K562 (cell line): ENCODE data around the gene DNAH3.
"Not testable (repeated sequence)": the region's sequence is repeated elsewhere in the genome, so short reads cannot be mapped to it uniquely, and the experiment has no call there.

Source experiments
- BCL6 ChIP-seq: fragments of 250-450 bp; sonication (Bioruptor Pico); IDR thresholded peaks from 2 replicates; pipeline ENCODE4 v1.4.0; 2020
- CAMTA2 ChIP-seq: fragments of 250-450 bp; sonication (Bioruptor Pico); conservative IDR thresholded peaks from 2 replicates; pipeline ENCODE4 v1.5.1; 2022
- CHCHD3 ChIP-seq: fragments of 250-450 bp; sonication (Bioruptor Pico); IDR thresholded peaks from 2 replicates; pipeline ENCODE4 v2.1.2; 2022; ENCODE audit warnings: mild to moderate bottlenecking
- HMGXB4 ChIP-seq: sonication (generic); formaldehyde crosslinking; IDR thresholded peaks from 2 replicates; pipeline ENCODE4 v1.8.1; 2023; ENCODE audit warnings: mild to moderate bottlenecking, missing genetic modification reagents
- NFE2 ChIP-seq: IDR thresholded peaks from 2 replicates; pipeline ENCODE4 v1.6.1; 2014; ENCODE audit warnings: antibody characterized with exemption, low read depth
- POLR2A ChIP-seq: fragments of 450-650 bp; conservative IDR thresholded peaks from 2 replicates; pipeline ENCODE4 v1.6.1; 2016
- VEZF1 ChIP-seq: fragments of 200-800 bp; sonication (Bioruptor generic); IDR thresholded peaks from 2 replicates; pipeline ENCODE4 v1.6.1; 2017; ENCODE audit warnings: missing genetic modification characterization, missing compliant biosample characterization
- ZNF274 ChIP-seq: IDR thresholded peaks from 2 replicates; pipeline ENCODE4 v1.6.1; 2011; ENCODE audit warnings: low read depth, mild to moderate bottlenecking, low read length, moderate library complexity, borderline replicate concordance
- TF ChIP-seq, protein P1 (sequence below), 3 experiments: IDR thresholded peaks in 2 of 3; conservative IDR thresholded peaks in 1 of 3; 2 replicates each; pipeline ENCODE4 v1.5.1; 2011 to 2012; ENCODE audit warnings: low read length in 3 of 3, mild to moderate bottlenecking in 3 of 3, control low read depth in 2 of 3, improper control_type of control experiment in 1 of 3, inconsistent platforms in 1 of 3, low read depth in 1 of 3, mixed read lengths in 1 of 3, moderate library complexity in 1 of 3; ENCODE audit not compliant: insufficient read depth in 2 of 3
- TF ChIP-seq, protein P2 (sequence below): sonication (generic); formaldehyde crosslinking; IDR thresholded peaks from 2 replicates; pipeline ENCODE4 v1.5.0; 2020; ENCODE audit warnings: missing genetic modification reagents

DNA sequence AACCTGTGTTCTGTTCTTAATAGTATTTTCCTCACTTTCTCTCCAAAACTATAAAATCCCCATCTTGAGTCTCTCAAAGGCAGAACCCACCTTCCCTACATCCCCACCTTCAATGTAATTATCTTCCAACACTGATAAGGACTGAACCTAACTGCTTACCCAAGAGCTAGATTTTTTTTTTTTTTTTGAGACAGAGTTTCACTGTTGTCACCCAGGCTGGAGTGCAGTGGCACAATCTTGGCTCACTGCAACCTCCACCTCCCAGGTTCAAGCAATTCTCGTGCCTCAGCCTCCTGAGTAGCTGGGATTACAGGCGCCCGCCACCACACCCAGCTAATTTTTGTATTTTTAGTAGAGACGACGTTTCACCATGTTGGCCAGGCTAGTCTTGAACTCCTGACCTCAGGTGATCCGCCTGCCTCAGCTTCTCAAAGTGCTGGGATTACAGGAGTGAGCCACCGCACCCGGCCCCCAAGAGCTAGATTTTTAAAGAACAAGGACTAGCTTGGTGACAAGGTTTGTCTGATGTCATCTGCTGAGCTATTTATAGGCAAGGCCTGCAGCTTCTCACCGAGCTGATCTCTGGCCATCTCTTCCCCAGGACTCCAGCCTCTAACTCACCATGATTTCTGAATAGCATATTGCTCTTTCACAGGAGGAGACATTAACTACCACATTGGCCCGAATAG, 220.8 kb downstream of the DNAH3 start:
- not testable (repeated sequence) for TF ChIP-seq ZNF274; CAMTA2 (CRISPR knock-in tag); POLR2A; HMGXB4 (CRISPR knock-in tag); BCL6 (CRISPR knock-in tag); CHCHD3 (CRISPR knock-in tag); NFE2; VEZF1 (CRISPR knock-in tag)
- TF ChIP-seq, protein P1, sequence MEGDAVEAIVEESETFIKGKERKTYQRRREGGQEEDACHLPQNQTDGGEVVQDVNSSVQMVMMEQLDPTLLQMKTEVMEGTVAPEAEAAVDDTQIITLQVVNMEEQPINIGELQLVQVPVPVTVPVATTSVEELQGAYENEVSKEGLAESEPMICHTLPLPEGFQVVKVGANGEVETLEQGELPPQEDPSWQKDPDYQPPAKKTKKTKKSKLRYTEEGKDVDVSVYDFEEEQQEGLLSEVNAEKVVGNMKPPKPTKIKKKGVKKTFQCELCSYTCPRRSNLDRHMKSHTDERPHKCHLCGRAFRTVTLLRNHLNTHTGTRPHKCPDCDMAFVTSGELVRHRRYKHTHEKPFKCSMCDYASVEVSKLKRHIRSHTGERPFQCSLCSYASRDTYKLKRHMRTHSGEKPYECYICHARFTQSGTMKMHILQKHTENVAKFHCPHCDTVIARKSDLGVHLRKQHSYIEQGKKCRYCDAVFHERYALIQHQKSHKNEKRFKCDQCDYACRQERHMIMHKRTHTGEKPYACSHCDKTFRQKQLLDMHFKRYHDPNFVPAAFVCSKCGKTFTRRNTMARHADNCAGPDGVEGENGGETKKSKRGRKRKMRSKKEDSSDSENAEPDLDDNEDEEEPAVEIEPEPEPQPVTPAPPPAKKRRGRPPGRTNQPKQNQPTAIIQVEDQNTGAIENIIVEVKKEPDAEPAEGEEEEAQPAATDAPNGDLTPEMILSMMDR (IDR thresholded peaks at IDR 0.05 in 2 of 3, conservative IDR thresholded peaks at IDR 0.05 in 1 of 3; ENCODE audit: insufficient read depth in 2 of 3, low read depth in 1 of 3, low read length in 3 of 3): not testable (repeated sequence)
- TF ChIP-seq, protein P2, sequence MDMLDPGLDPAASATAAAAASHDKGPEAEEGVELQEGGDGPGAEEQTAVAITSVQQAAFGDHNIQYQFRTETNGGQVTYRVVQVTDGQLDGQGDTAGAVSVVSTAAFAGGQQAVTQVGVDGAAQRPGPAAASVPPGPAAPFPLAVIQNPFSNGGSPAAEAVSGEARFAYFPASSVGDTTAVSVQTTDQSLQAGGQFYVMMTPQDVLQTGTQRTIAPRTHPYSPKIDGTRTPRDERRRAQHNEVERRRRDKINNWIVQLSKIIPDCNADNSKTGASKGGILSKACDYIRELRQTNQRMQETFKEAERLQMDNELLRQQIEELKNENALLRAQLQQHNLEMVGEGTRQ (CRISPR knock-in tag): not testable (repeated sequence)
